Choroid plexus epithelial cell (primary cell): ENCODE measurements around the gene ATP9B.
"Not testable (repeated sequence)": the region's sequence is repeated elsewhere in the genome, so short reads cannot be mapped to it uniquely, and the experiment has no call there.

Experiments used
- DNase-seq: peaks from one replicate; pipeline ENCODE4 v3.0.0-alpha.2; 2010; ENCODE audit warnings: low read depth
- H3K4me3 ChIP-seq: 2 replicates; pipeline ENCODE4 v1.5.1; 2011; ENCODE audit warnings: low read depth, mild to moderate bottlenecking, control low read depth, low read length, moderate library complexity
- CTCF ChIP-seq: conservative IDR thresholded peaks from 2 replicates; pipeline ENCODE4 v1.5.1; 2011; ENCODE audit warnings: low read depth, mild to moderate bottlenecking, control low read depth, inconsistent platforms, low read length, moderate library complexity

ATP9B gene

GRCh38 chr18:79278896-79279295 lies 209.7 kb downstream of the ATP9B start:
- TF ChIP-seq CTCF, result no peak
- DNase-seq, result no peak

GRCh38 chr18:79283131-79283810 lies 214.1 kb downstream of the ATP9B start:
- TF ChIP-seq CTCF, result no peak
- no peak for DNase-seq
- H3K4me3 ChIP-seq, result no peak overlapping the region

More at GRCh38 chr18:79278896-79279295, 209.7 kb downstream of the ATP9B start:
- no peak overlapping the region for H3K4me3 ChIP-seq

- no peak for DNase-seq
- no peak for TF ChIP-seq CTCF
- no peak overlapping the region for H3K4me3 ChIP-seq
Observed at GRCh38 chr18:79283929-79284328, 214.7 kb downstream of the ATP9B start.

GRCh38 chr18:79285191-79285590 lies 216.0 kb downstream of the ATP9B start:
- H3K4me3 ChIP-seq, DNase-seq: not testable (repeated sequence)

GRCh38 chr18:79290409-79290808 lies 221.2 kb downstream of the ATP9B start:
- not testable (repeated sequence) for H3K4me3 ChIP-seq, DNase-seq

GRCh38 chr18:79290876-79291275 lies 221.7 kb downstream of the ATP9B start:
- TF ChIP-seq CTCF, result no peak
- DNase-seq, result no peak
- no peak overlapping the region for H3K4me3 ChIP-seq

- H3K4me3 ChIP-seq, result no peak overlapping the region
- DNase-seq, result no peak
- no peak for TF ChIP-seq CTCF
Observed at GRCh38 chr18:79294235-79294634, 225.0 kb downstream of the ATP9B start.

- DNase-seq, result no peak
- TF ChIP-seq CTCF, result no peak
- H3K4me3 ChIP-seq, result no peak overlapping the region
Observed at GRCh38 chr18:79299272-79299671, 230.1 kb downstream of the ATP9B start.
